ENCODE results near the gene ATAD3A.

ATAD3A gene

GRCh38 chr1:1535201-1536018, 23.4 kb downstream of the ATAD3A start:
- no peak for DNase-seq (ENCODE audit: low read depth)
- TF ChIP-seq CTCF (conservative IDR thresholded peaks at IDR 0.05; ENCODE audit: control insufficient read depth, insufficient read depth, low read depth, low read length) = no peak

GRCh38 chr1:1536019-1536937, 24.3 kb downstream of the ATAD3A start:
- no peak for TF ChIP-seq CTCF (conservative IDR thresholded peaks at IDR 0.05; ENCODE audit: control insufficient read depth, insufficient read depth, low read depth, low read length)
- DNase-seq (ENCODE audit: low read depth) = no peak
- no peak overlapping the region for H3K4me3 ChIP-seq (ENCODE audit: control insufficient read depth, low read depth, low read length)

More at GRCh38 chr1:1535201-1536018, 23.4 kb downstream of the ATAD3A start:
- no peak overlapping the region for H3K4me3 ChIP-seq (ENCODE audit: control insufficient read depth, low read depth, low read length)

GRCh38 chr1:1536938-1537546, 25.1 kb downstream of the ATAD3A start:
- DNase-seq (ENCODE audit: low read depth) = no peak
- no peak for TF ChIP-seq CTCF (conservative IDR thresholded peaks at IDR 0.05; ENCODE audit: control insufficient read depth, insufficient read depth, low read depth, low read length)
- no peak overlapping the region for H3K4me3 ChIP-seq (ENCODE audit: control insufficient read depth, low read depth, low read length)

- no peak for TF ChIP-seq CTCF (conservative IDR thresholded peaks at IDR 0.05; ENCODE audit: control insufficient read depth, insufficient read depth, low read depth, low read length)
- no peak overlapping the region for H3K4me3 ChIP-seq (ENCODE audit: control insufficient read depth, low read depth, low read length)
- no peak for DNase-seq (ENCODE audit: low read depth)
These were observed 25.8 kb downstream of the ATAD3A start for GRCh38 chr1:1537626-1538250.

GRCh38 chr1:1538334-1538733, 26.4 kb downstream of the ATAD3A start:
- no peak overlapping the region for H3K4me3 ChIP-seq (ENCODE audit: control insufficient read depth, low read depth, low read length)
- no peak for TF ChIP-seq CTCF (conservative IDR thresholded peaks at IDR 0.05; ENCODE audit: control insufficient read depth, insufficient read depth, low read depth, low read length)

GRCh38 chr1:1538989-1539309, 27.0 kb downstream of the ATAD3A start:
- H3K4me3 ChIP-seq (ENCODE audit: control insufficient read depth, low read depth, low read length) = peak overlapping the region; percentile 51
- DNase-seq (ENCODE audit: low read depth) = no peak
- TF ChIP-seq CTCF (conservative IDR thresholded peaks at IDR 0.05; ENCODE audit: control insufficient read depth, insufficient read depth, low read depth, low read length) = no peak

More at GRCh38 chr1:1538334-1538733, 26.4 kb downstream of the ATAD3A start:
- DNase-seq (ENCODE audit: low read depth) = no peak

Measured in fibroblast of mammary gland (primary cell).